SH-SY5Y (cell line): Measurements from ENCODE around the gene UBQLN2.

Source experiments
- GATA2 ChIP-seq: IDR thresholded peaks from 2 replicates; pipeline ENCODE4 v1.6.1; 2011; ENCODE audit warnings: mild to moderate bottlenecking, low read depth, low read length
- GATA3 ChIP-seq: IDR thresholded peaks from 2 replicates; pipeline ENCODE4 v1.6.1; 2011; ENCODE audit warnings: low read depth, mild to moderate bottlenecking, low read length, moderate library complexity

Gene UBQLN2

DNA sequence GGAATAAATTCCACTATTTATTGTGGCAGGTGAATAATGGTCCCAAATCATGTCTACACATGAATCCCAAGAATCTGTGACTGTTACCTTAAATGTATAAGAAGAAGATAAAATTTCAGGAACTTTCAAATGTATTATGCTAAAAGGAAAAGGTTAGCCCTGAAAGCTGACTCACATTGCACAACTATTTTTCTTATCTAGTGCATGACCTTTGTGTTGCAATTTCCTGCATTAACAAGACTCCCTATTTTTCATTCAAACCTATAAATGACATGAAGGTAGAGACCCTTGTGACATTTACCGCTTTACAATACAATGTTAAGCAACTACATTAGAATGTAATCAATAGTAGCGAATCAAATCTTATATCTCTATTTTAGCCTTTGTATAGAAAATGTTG is 36.7 kb downstream of the UBQLN2 start:
- TF ChIP-seq GATA3 (no peak), GATA2 (no peak)

DNA sequence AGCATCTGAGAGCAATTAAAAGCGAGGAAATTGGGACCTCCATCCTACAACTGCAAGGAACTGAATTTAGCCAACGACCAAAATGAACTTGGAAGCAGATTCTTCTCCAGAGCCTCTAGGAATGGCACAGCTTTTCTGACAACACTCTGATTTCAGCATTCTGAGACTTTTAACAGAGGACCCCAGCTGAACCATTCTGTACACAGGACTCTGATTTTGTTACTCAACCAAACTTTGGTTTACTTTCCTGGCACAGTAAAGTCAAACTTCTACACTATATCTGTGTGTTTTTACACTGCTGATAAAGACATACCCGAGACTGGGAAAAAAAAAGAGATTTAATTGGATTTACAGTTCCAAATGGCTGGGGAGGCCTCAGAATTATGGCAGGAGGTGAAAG is 37.6 kb downstream of the UBQLN2 start:
- no peak for TF ChIP-seq GATA2

GRCh38 chrX:56615282-56615681 is 51.9 kb downstream of the UBQLN2 start:
- no peak for TF ChIP-seq GATA2
- TF ChIP-seq GATA3: no peak
